Sigmoid colon (tissue), 4 donors: ENCODE data around the gene ERFL.

Experiments
- EP300 ChIP-seq, 4 donors: sonication (generic); formaldehyde crosslinking; IDR thresholded peaks; one replicate each; pipeline ENCODE4 v1.6.1; 2017; ENCODE audit warnings: antibody characterized with exemption in 4 of 4
- POLR2A ChIP-seq, 2 donors: fragments of 450-650 bp; IDR thresholded peaks; one replicate each; pipeline ENCODE4 v1.6.1; 2016; ENCODE audit warnings: antibody characterized with exemption in 2 of 2, mild to moderate bottlenecking in 2 of 2, moderate library complexity in 2 of 2
- TF ChIP-seq, protein P1 (sequence below), 4 experiments: fragments of 450-650 bp in 3 of 4; fragments of 200-600 bp in 1 of 4; IDR thresholded peaks; one replicate each; pipeline ENCODE4 v1.5.1; 2016 to 2019; ENCODE audit warnings: antibody characterized with exemption in 4 of 4, mild to moderate bottlenecking in 3 of 4, moderate library complexity in 2 of 4

DNA sequence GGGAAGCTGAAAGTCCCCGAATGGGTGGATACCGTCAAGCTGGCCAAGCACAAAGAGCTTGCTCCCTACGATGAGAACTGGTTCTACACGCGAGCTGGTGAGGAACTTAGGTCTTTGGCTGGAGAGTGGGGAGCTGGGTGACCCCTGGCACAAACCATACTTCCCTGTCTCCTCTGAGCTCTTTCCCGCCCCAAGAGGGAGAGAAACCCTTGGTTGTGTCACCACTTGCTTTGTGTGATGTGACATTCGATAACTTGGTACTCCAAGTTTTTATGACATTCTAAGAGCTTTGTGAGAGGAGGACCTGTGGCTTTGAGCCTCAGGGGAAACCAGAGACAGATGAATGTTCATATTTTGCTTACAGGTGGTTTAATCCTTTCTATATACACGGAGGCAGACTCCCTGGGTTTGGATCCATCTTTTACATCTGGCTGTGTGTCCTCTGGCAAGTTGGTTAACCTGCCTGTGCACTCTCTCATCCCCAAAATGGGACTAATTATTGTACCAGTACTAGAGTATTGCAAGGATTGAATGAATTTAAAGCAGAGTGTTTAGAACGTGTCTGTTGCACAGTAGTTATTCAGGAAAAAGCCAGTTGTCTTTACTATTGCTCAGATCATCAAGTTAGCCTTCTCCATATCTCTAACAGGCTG lies 67.0 kb downstream of the ERFL start:
- no peak for TF ChIP-seq POLR2A (IDR thresholded peaks at IDR 0.05)
- TF ChIP-seq, protein P1, sequence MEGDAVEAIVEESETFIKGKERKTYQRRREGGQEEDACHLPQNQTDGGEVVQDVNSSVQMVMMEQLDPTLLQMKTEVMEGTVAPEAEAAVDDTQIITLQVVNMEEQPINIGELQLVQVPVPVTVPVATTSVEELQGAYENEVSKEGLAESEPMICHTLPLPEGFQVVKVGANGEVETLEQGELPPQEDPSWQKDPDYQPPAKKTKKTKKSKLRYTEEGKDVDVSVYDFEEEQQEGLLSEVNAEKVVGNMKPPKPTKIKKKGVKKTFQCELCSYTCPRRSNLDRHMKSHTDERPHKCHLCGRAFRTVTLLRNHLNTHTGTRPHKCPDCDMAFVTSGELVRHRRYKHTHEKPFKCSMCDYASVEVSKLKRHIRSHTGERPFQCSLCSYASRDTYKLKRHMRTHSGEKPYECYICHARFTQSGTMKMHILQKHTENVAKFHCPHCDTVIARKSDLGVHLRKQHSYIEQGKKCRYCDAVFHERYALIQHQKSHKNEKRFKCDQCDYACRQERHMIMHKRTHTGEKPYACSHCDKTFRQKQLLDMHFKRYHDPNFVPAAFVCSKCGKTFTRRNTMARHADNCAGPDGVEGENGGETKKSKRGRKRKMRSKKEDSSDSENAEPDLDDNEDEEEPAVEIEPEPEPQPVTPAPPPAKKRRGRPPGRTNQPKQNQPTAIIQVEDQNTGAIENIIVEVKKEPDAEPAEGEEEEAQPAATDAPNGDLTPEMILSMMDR (IDR thresholded peaks at IDR 0.05): no peak
- TF ChIP-seq EP300 (IDR thresholded peaks at IDR 0.05): no peak
